ENCODE data around the gene IL17RB.

DNA sequence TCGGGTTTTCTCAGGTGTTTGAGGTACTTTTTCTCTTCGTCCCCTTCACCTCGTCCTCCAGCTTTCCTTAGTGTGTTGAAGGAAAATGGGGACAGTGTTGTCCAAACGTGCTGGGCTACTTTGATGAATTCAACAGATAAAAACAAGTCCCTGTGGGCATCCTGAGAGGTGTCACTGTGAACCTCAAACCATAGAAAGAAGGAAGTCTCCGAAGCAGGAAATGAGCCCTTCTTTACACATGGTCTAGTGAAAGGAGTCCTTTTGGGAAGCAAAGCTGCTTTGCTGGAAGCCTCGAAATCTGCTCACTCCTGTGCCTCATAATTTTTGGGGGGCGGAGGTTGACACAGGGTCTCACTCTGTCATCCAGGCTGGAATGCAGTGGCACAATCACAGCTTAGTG lies 10.6 kb downstream of the IL17RB start:
- no peak for TF ChIP-seq POLR2A (IDR thresholded peaks at IDR 0.05)
- TF ChIP-seq, protein P1, sequence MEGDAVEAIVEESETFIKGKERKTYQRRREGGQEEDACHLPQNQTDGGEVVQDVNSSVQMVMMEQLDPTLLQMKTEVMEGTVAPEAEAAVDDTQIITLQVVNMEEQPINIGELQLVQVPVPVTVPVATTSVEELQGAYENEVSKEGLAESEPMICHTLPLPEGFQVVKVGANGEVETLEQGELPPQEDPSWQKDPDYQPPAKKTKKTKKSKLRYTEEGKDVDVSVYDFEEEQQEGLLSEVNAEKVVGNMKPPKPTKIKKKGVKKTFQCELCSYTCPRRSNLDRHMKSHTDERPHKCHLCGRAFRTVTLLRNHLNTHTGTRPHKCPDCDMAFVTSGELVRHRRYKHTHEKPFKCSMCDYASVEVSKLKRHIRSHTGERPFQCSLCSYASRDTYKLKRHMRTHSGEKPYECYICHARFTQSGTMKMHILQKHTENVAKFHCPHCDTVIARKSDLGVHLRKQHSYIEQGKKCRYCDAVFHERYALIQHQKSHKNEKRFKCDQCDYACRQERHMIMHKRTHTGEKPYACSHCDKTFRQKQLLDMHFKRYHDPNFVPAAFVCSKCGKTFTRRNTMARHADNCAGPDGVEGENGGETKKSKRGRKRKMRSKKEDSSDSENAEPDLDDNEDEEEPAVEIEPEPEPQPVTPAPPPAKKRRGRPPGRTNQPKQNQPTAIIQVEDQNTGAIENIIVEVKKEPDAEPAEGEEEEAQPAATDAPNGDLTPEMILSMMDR (IDR thresholded peaks at IDR 0.05): no peak
